WERI-Rb-1 (cell line): ENCODE data around the gene YPEL2.

ENCODE experiments used
- DNase-seq: peaks from one replicate; pipeline ENCODE4 v3.0.0-alpha.2; 2020
- H3K27ac ChIP-seq: fragments of 250-450 bp; sonication (Bioruptor Pico); 2 replicates; pipeline ENCODE4 v1.5.1; 2020; ENCODE audit warnings: mild to moderate bottlenecking, moderate library complexity
- H3K27me3 ChIP-seq: fragments of 250-450 bp; sonication (Bioruptor Pico); 2 replicates; pipeline ENCODE4 v1.5.1; 2021; ENCODE audit warnings: mild to moderate bottlenecking, low read depth, moderate library complexity; ENCODE audit not compliant: insufficient read depth, severe bottlenecking
- H3K36me3 ChIP-seq: fragments of 250-450 bp; sonication (Bioruptor Pico); 2 replicates; pipeline ENCODE4 v1.5.1; 2020; ENCODE audit warnings: mild to moderate bottlenecking, moderate library complexity
- H3K4me3 ChIP-seq: 2 replicates; pipeline ENCODE4 v1.5.1; 2011; ENCODE audit warnings: low read depth, mild to moderate bottlenecking, control low read depth, low read length
- H3K9me3 ChIP-seq: fragments of 250-450 bp; sonication (Bioruptor Pico); 2 replicates; pipeline ENCODE4 v1.5.1; 2021; ENCODE audit warnings: mild to moderate bottlenecking, moderate library complexity; ENCODE audit not compliant: severe bottlenecking
- CTCF ChIP-seq: IDR thresholded peaks from 2 replicates; pipeline ENCODE4 v1.5.1; 2011; ENCODE audit warnings: low read depth, mild to moderate bottlenecking, control low read depth, inconsistent platforms, low read length

The YPEL2 gene

GRCh38 chr17:59328601-59329000 is 2.9 kb upstream of the YPEL2 start:
- peak overlapping the region; percentile 2; the same call in 1 of the 2 replicates for H3K27ac ChIP-seq
- H3K36me3 ChIP-seq = no peaks in the 10 kb centered on the region
- H3K4me3 ChIP-seq = no peak overlapping the region
- peak; percentile 37 for DNase-seq
- TF ChIP-seq CTCF = no peak
- peaks cover 6% of the 10 kb centered on the region for H3K27me3 ChIP-seq
- H3K9me3 ChIP-seq = no peaks in the 10 kb centered on the region

- Histone ChIP-seq H3K36me3 (no peaks in the 10 kb centered on the region), H3K27ac (peak overlapping the region; percentile 2), H3K9me3 (no peaks in the 10 kb centered on the region), H3K4me3 (no peak overlapping the region), H3K27me3 (peaks cover 6% of the 10 kb centered on the region)
- peak; percentile 85 for TF ChIP-seq CTCF
- DNase-seq = peak; percentile 76
These were observed 2.0 kb upstream of the YPEL2 start for GRCh38 chr17:59329176-59330052.

GRCh38 chr17:59330053-59330942 is 1.2 kb upstream of the YPEL2 start:
- Histone ChIP-seq H3K4me3 (peak overlapping the region; percentile 81), H3K27ac (0 out of 2 replicates have a peak overlapping the region, but pooled peaks have one; percentile 2)
- DNase-seq = peak; percentile 30

GRCh38 chr17:59331929-59332748 is 684 bp downstream of the YPEL2 start:
- Histone ChIP-seq H3K27ac (no peak overlapping the region), H3K27me3 (peaks cover 6% of the 10 kb centered on the region), H3K9me3 (no peaks in the 10 kb centered on the region), H3K36me3 (no peaks in the 10 kb centered on the region), H3K4me3 (peak overlapping the region; percentile 81)
- no peak for DNase-seq
- TF ChIP-seq CTCF = no peak

More at GRCh38 chr17:59330053-59330942, 1.2 kb upstream of the YPEL2 start:
- TF ChIP-seq CTCF = no peak
- Histone ChIP-seq H3K9me3 (no peaks in the 10 kb centered on the region), H3K36me3 (no peaks in the 10 kb centered on the region), H3K27me3 (peaks cover 6% of the 10 kb centered on the region)

GRCh38 chr17:59332749-59333377 is 1.4 kb downstream of the YPEL2 start:
- Histone ChIP-seq H3K4me3 (peak overlapping the region; percentile 81), H3K27ac (no peak overlapping the region), H3K9me3 (no peaks in the 10 kb centered on the region), H3K27me3 (peaks cover 6% of the 10 kb centered on the region), H3K36me3 (no peaks in the 10 kb centered on the region)
- TF ChIP-seq CTCF = no peak
- no peak for DNase-seq
